Suprapubic skin (tissue), 4 donors: ENCODE measurements around the gene LSM4. TPM values are rescaled to one million over a fixed set of nuclear protein-coding genes. Genes with fewer than 3 reads are reported as not detected.
A peak's percentile ranks its signal among the peaks of the same experiment; 100 is the strongest.

Experiments
- DNase-seq, 2 donors: peaks; one replicate each; pipeline ENCODE4 v3.0.0-alpha.2; 2019; ENCODE audit warnings: low spot score in 2 of 2
- H3K27ac ChIP-seq: fragments of 200-600 bp; sonication (generic); one replicate; pipeline ENCODE4 v1.5.1; 2019
- H3K27me3 ChIP-seq: fragments of 200-600 bp; sonication (generic); one replicate; pipeline ENCODE4 v1.5.1; 2019
- H3K36me3 ChIP-seq: fragments of 200-600 bp; sonication (generic); one replicate; pipeline ENCODE4 v1.5.1; 2019
- H3K4me1 ChIP-seq: fragments of 200-600 bp; sonication (generic); one replicate; pipeline ENCODE4 v1.5.1; 2019
- H3K4me3 ChIP-seq: fragments of 200-600 bp; sonication (generic); one replicate; pipeline ENCODE4 v1.5.1; 2019; ENCODE audit warnings: mild to moderate bottlenecking
- H3K9me3 ChIP-seq: fragments of 200-600 bp; sonication (generic); one replicate; pipeline ENCODE4 v1.5.1; 2019
- CTCF ChIP-seq, 2 donors: fragments of 200-600 bp in 1 of 2; fragments of 450-650 bp in 1 of 2; sonication (generic) in 1 of 2; IDR thresholded peaks; one replicate each; pipeline ENCODE4 v1.5.1; 2016 to 2019; ENCODE audit warnings: antibody characterized with exemption in 2 of 2, mild to moderate bottlenecking in 1 of 2, moderate library complexity in 1 of 2
- EP300 ChIP-seq: sonication (generic); formaldehyde crosslinking; IDR thresholded peaks from one replicate; pipeline ENCODE4 v1.6.1; 2017; ENCODE audit warnings: antibody characterized with exemption
- POLR2A ChIP-seq, 2 donors: fragments of 450-650 bp; IDR thresholded peaks; one replicate each; pipeline ENCODE4 v1.6.1; 2017; ENCODE audit warnings: antibody characterized with exemption in 2 of 2, mild to moderate bottlenecking in 2 of 2, moderate library complexity in 2 of 2
- POLR2AphosphoS5 ChIP-seq, 3 donors: sonication (generic); formaldehyde crosslinking; IDR thresholded peaks; one replicate each; pipeline ENCODE4 v1.6.1; 2017; ENCODE audit warnings: antibody characterized with exemption in 3 of 3
- WGBS: methylation state at CpG from one replicate; pipeline ENCODE4 v1.1.5; 2018; 5-methylcytosine and 5-hydroxymethylcytosine counted together
- total RNA-seq, 4 donors: library from RNA; depleted of rRNA; stranded (reverse); fragments of >200 nt; gene quantifications; one replicate each; pipeline ENCODE4 v1.1.0, GENCODE V29; 2016

The LSM4 gene
- total RNA-seq, 4 donors from 2014 or later, result 53.1 to 115 (median 103) TPM

- no peak for DNase-seq
- no peak overlapping the region for H3K4me3 ChIP-seq
- no peak for TF ChIP-seq EP300
- H3K4me1 ChIP-seq, result peaks cover 31% of the 10 kb centered on the region
- no peaks in the 10 kb centered on the region for H3K9me3 ChIP-seq
- H3K36me3 ChIP-seq, result no peaks in the 10 kb centered on the region
- no peaks in the 10 kb centered on the region for H3K27me3 ChIP-seq
- WGBS, result 83% methylated on average over 6 of the region's 6 CpGs
- H3K27ac ChIP-seq, result no peak overlapping the region
Observed at GRCh38 chr19:18298601-18299000, 24.3 kb downstream of the LSM4 start.

- no peaks in the 10 kb centered on the region for H3K36me3 ChIP-seq
- no peak overlapping the region for H3K4me3 ChIP-seq
- no peaks in the 10 kb centered on the region for H3K9me3 ChIP-seq
- DNase-seq, result no peak
- WGBS, result 62% methylated on average over 4 of the region's 4 CpGs
- no peaks in the 10 kb centered on the region for H3K27me3 ChIP-seq
- H3K27ac ChIP-seq, result no peak overlapping the region
- TF ChIP-seq POLR2AphosphoS5 (IDR thresholded peaks at IDR 0.05), result no peak
- no peak for TF ChIP-seq EP300
- TF ChIP-seq CTCF (IDR thresholded peaks at IDR 0.05), result no peak
- no peak for TF ChIP-seq POLR2A (IDR thresholded peaks at IDR 0.05)
- peaks cover 31% of the 10 kb centered on the region for H3K4me1 ChIP-seq
Observed at GRCh38 chr19:18297308-18297707, 25.6 kb downstream of the LSM4 start.

GRCh38 chr19:18295034-18295451 is 27.8 kb downstream of the LSM4 start:
- WGBS, result 73% methylated on average over 4 of the region's 4 CpGs
- TF ChIP-seq EP300 (no peak), POLR2AphosphoS5 (IDR thresholded peaks at IDR 0.05) (no peak), CTCF (IDR thresholded peaks at IDR 0.05) (no peak), POLR2A (IDR thresholded peaks at IDR 0.05) (no peak)
- Histone ChIP-seq H3K9me3 (no peaks in the 10 kb centered on the region), H3K4me3 (no peak overlapping the region), H3K27ac (no peak overlapping the region), H3K36me3 (no peaks in the 10 kb centered on the region), H3K4me1 (peaks cover 38% of the 10 kb centered on the region), H3K27me3 (no peaks in the 10 kb centered on the region)
- DNase-seq, result peak in 1 of 2 donors; percentile 60

GRCh38 chr19:18294467-18294864 is 28.4 kb downstream of the LSM4 start:
- 28% methylated on average over 4 of the region's 9 CpGs for WGBS
- Histone ChIP-seq H3K36me3 (no peaks in the 10 kb centered on the region), H3K27me3 (no peaks in the 10 kb centered on the region), H3K27ac (peak overlapping the region; percentile 91), H3K9me3 (no peaks in the 10 kb centered on the region), H3K4me3 (no peak overlapping the region), H3K4me1 (peaks cover 43% of the 10 kb centered on the region)
- DNase-seq, result peak in 1 of 2 donors; percentile 81
- TF ChIP-seq EP300 (no peak), CTCF (IDR thresholded peaks at IDR 0.05) (no peak), POLR2AphosphoS5 (IDR thresholded peaks at IDR 0.05) (no peak), POLR2A (IDR thresholded peaks at IDR 0.05) (no peak)

- no peaks in the 10 kb centered on the region for H3K36me3 ChIP-seq
- H3K4me1 ChIP-seq, result peaks cover 43% of the 10 kb centered on the region
- no peaks in the 10 kb centered on the region for H3K9me3 ChIP-seq
- peak in 1 of 2 donors; percentile 72 for DNase-seq
- no peaks in the 10 kb centered on the region for H3K27me3 ChIP-seq
- H3K4me3 ChIP-seq, result peak overlapping the region; percentile 72
- TF ChIP-seq CTCF (IDR thresholded peaks at IDR 0.05) (no peak), POLR2AphosphoS5 (IDR thresholded peaks at IDR 0.05) (no peak), POLR2A (IDR thresholded peaks at IDR 0.05) (no peak), EP300 (no peak)
- WGBS, result 46% methylated on average over 16 of the region's 18 CpGs
- peak overlapping the region; percentile 91 for H3K27ac ChIP-seq
Observed at GRCh38 chr19:18293642-18294466, 29.0 kb downstream of the LSM4 start.
